ENCODE measurements around the gene CDH4. TPM values are rescaled to one million over a fixed set of nuclear protein-coding genes. Genes with fewer than 3 reads are reported as not detected.

CDH4 gene
- total RNA-seq, 1 donor from 2014 or later, result 8.9 TPM

GRCh38 chr20:61704661-61705060 lies 452.6 kb downstream of the CDH4 start:
- Mint-ChIP-seq H3K36me3 (ENCODE audit: low read depth) (no peaks in the 10 kb centered on the region), H3K4me3 (no peak overlapping the region), H3K27ac (ENCODE audit: unreplicated experiment) (no peak overlapping the region), H3K9me3 (no peaks in the 10 kb centered on the region), H3K4me1 (peaks cover 12% of the 10 kb centered on the region), H3K27me3 (ENCODE audit: low read depth) (no peaks in the 10 kb centered on the region)
- no peak for DNase-seq (ENCODE audit: low read depth, low spot score)
- TF ChIP-seq, protein P1, sequence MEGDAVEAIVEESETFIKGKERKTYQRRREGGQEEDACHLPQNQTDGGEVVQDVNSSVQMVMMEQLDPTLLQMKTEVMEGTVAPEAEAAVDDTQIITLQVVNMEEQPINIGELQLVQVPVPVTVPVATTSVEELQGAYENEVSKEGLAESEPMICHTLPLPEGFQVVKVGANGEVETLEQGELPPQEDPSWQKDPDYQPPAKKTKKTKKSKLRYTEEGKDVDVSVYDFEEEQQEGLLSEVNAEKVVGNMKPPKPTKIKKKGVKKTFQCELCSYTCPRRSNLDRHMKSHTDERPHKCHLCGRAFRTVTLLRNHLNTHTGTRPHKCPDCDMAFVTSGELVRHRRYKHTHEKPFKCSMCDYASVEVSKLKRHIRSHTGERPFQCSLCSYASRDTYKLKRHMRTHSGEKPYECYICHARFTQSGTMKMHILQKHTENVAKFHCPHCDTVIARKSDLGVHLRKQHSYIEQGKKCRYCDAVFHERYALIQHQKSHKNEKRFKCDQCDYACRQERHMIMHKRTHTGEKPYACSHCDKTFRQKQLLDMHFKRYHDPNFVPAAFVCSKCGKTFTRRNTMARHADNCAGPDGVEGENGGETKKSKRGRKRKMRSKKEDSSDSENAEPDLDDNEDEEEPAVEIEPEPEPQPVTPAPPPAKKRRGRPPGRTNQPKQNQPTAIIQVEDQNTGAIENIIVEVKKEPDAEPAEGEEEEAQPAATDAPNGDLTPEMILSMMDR (conservative IDR thresholded peaks at IDR 0.05), result no peak

GRCh38 chr20:61705386-61706258 lies 453.6 kb downstream of the CDH4 start:
- no peaks in the 10 kb centered on the region for H3K36me3 Mint-ChIP-seq (ENCODE audit: low read depth)
- H3K4me1 Mint-ChIP-seq, result peaks cover 4% of the 10 kb centered on the region
- no peaks in the 10 kb centered on the region for H3K27me3 Mint-ChIP-seq (ENCODE audit: low read depth)
- no peak overlapping the region for H3K4me3 Mint-ChIP-seq
- DNase-seq (ENCODE audit: low read depth, low spot score), result no peak
- no peaks in the 10 kb centered on the region for H3K9me3 Mint-ChIP-seq
- TF ChIP-seq, protein P1 (conservative IDR thresholded peaks at IDR 0.05), result no peak
- no peak overlapping the region for H3K27ac Mint-ChIP-seq (ENCODE audit: unreplicated experiment)

DNA sequence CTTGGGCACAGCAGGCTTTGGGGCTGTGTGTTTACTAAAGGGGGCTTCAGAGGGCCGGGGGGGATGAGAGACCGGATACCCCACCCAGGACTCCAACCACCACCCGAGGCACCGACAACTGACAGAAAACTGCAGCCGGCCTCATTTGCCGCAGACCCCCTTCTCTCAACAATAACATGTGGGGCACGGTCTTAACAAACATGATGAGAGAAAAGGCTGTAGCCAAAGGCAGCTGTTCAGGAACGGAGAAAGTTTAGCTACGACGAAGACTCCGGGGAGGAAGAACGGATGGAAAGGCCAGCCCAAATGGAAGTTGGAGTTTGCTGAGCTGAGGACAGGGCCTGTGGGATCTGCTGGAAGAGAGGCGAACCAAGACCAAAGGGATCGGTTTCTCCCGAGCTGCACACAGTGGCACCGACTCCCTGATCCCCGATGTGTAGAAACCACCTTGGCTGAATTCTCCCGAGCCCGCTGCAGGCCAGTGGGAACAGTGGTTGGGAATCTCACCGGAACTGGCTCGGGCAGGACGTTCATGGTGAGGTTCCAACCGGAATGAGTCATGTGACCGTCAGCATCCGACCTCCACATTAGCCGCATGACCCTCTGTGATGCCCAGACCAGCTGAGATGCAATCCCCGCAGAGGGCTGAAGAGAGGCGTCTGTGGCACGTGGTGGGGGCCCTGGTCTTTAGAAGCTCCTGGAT lies 454.3 kb downstream of the CDH4 start:
- H3K4me3 Mint-ChIP-seq, result no peak overlapping the region
- no peaks in the 10 kb centered on the region for H3K9me3 Mint-ChIP-seq
- DNase-seq (ENCODE audit: low read depth, low spot score), result no peak
- TF ChIP-seq, protein P1 (conservative IDR thresholded peaks at IDR 0.05), result no peak
- H3K36me3 Mint-ChIP-seq (ENCODE audit: low read depth), result no peaks in the 10 kb centered on the region
- no peaks in the 10 kb centered on the region for H3K27me3 Mint-ChIP-seq (ENCODE audit: low read depth)
- no peaks in the 10 kb centered on the region for H3K4me1 Mint-ChIP-seq
- H3K27ac Mint-ChIP-seq (ENCODE audit: unreplicated experiment), result no peak overlapping the region

DNA sequence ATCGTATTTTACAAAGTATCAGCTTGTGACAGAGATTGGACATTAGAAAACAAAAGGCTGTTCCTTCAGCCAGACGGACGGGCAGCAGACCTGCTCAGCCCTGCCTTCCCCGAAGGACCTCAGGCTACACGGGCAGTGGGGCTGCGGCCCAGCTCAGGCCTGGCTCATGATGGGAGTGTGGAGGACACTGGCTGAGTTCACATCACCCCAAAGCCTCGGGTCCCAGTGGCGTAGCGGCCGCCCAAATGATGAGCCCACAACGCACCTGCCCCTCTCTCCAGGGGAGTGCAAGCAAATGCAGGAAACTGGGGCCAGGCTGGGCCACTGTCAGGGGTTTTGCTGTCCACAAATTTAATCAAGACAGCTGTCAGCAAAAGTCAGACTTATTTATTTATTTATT lies 456.8 kb downstream of the CDH4 start:
- no peak overlapping the region for H3K27ac Mint-ChIP-seq (ENCODE audit: unreplicated experiment)
- no peak for DNase-seq (ENCODE audit: low read depth, low spot score)
- no peaks in the 10 kb centered on the region for H3K9me3 Mint-ChIP-seq
- H3K4me3 Mint-ChIP-seq, result no peak overlapping the region
- no peaks in the 10 kb centered on the region for H3K36me3 Mint-ChIP-seq (ENCODE audit: low read depth)
- TF ChIP-seq, protein P1 (conservative IDR thresholded peaks at IDR 0.05), result no peak
- H3K4me1 Mint-ChIP-seq, result no peaks in the 10 kb centered on the region
- H3K27me3 Mint-ChIP-seq (ENCODE audit: low read depth), result no peaks in the 10 kb centered on the region

DNA sequence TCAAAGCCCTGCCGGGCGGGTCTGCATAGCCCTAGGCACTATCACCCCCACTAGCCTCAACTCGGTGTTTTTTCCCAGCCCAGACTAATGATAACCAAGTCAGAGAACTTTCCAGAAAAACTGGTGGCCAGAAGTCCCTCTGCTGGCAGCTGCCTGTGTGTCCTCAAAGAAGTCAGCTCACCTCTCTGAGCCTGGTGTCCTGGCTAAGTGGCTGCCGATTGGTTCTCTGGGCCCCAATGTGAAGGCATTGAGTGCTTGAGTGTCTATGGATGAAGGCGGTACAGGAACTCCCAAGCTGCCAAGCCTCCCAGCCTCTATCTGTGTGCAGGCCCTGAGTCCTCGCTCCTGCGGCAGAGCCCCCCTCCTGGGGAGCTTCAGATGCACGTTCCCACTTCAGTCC lies 458.0 kb downstream of the CDH4 start:
- no peak for DNase-seq (ENCODE audit: low read depth, low spot score)
- H3K27ac Mint-ChIP-seq (ENCODE audit: unreplicated experiment), result no peak overlapping the region
- TF ChIP-seq, protein P1 (conservative IDR thresholded peaks at IDR 0.05), result no peak
- H3K36me3 Mint-ChIP-seq (ENCODE audit: low read depth), result no peaks in the 10 kb centered on the region
- no peaks in the 10 kb centered on the region for H3K27me3 Mint-ChIP-seq (ENCODE audit: low read depth)
- H3K4me3 Mint-ChIP-seq, result no peak overlapping the region
- no peaks in the 10 kb centered on the region for H3K4me1 Mint-ChIP-seq
- no peaks in the 10 kb centered on the region for H3K9me3 Mint-ChIP-seq

All from neural crest cell (in vitro differentiated cells).